Measurements from ENCODE around the gene CLEC3B.
"Not testable (repeated sequence)": the region's sequence is repeated elsewhere in the genome, so short reads cannot be mapped to it uniquely, and the experiment has no call there.

CLEC3B gene

DNA sequence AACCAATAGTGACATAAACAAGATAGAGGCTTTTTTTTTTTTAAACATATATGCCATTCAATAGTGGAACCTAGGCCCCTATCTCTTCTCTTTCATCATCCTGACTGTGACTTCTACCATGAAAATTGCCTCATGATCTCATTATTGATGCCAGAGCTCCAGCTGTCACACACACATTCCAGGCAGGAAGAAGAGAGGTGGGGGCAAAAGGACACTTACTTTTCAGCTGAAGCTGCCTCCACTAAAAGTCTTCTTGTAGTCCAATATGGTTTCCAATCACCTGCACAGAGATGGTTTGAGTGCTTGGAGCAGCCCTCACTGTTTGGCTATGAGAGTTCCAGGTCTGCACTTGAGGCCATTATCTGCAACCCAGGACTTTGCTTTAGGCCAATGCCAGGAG lies 45.0 kb downstream of the CLEC3B start:
- no peaks in the 10 kb centered on the region for H3K36me3 ChIP-seq (ENCODE audit: low read depth)
- no peak for ATAC-seq (ENCODE audit: low read depth)
- no peak overlapping the region for H3K27ac ChIP-seq (ENCODE audit: poor library complexity, severe bottlenecking)
- H3K27me3 ChIP-seq (ENCODE audit: insufficient read depth, poor library complexity, severe bottlenecking): no peaks in the 10 kb centered on the region
- TF ChIP-seq, protein P1, sequence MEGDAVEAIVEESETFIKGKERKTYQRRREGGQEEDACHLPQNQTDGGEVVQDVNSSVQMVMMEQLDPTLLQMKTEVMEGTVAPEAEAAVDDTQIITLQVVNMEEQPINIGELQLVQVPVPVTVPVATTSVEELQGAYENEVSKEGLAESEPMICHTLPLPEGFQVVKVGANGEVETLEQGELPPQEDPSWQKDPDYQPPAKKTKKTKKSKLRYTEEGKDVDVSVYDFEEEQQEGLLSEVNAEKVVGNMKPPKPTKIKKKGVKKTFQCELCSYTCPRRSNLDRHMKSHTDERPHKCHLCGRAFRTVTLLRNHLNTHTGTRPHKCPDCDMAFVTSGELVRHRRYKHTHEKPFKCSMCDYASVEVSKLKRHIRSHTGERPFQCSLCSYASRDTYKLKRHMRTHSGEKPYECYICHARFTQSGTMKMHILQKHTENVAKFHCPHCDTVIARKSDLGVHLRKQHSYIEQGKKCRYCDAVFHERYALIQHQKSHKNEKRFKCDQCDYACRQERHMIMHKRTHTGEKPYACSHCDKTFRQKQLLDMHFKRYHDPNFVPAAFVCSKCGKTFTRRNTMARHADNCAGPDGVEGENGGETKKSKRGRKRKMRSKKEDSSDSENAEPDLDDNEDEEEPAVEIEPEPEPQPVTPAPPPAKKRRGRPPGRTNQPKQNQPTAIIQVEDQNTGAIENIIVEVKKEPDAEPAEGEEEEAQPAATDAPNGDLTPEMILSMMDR (IDR thresholded peaks at IDR 0.05; ENCODE audit: poor library complexity, severe bottlenecking): no peak
- H3K4me3 ChIP-seq (ENCODE audit: severe bottlenecking): no peak overlapping the region
- no peak for DNase-seq (ENCODE audit: low spot score)
- H3K9me3 ChIP-seq (ENCODE audit: severe bottlenecking): no peaks in the 10 kb centered on the region
- no peaks in the 10 kb centered on the region for H3K4me1 ChIP-seq (ENCODE audit: insufficient read depth, poor library complexity, severe bottlenecking)

- H3K4me1 ChIP-seq (ENCODE audit: insufficient read depth, poor library complexity, severe bottlenecking): no peaks in the 10 kb centered on the region
- ATAC-seq (ENCODE audit: low read depth): no peak
Measured at GRCh38 chr3:45075821-45076625, 49.9 kb downstream of the CLEC3B start.

DNA sequence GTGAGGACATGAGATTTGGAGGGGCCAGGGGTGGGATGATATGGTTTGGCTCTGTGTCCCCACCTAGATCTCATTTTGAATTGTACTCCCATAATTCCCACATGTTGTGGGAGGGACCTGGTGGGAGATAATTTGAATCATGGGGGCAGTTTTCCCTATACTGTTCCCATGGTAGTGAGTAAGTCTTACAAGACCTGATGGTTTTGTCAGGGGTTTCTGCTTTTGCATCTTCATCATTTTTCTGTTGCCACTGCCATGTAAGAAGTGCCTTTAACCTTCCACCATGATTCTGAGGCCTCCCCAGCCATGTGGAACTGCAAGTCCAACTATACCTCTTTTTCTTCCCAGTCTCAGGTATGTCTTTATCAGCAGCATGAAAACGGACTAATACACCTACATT lies 52.2 kb downstream of the CLEC3B start:
- not testable (repeated sequence) for H3K4me1 ChIP-seq (ENCODE audit: insufficient read depth, poor library complexity, severe bottlenecking); H3K27ac ChIP-seq (ENCODE audit: poor library complexity, severe bottlenecking); DNase-seq (ENCODE audit: low spot score); H3K4me3 ChIP-seq (ENCODE audit: severe bottlenecking); ATAC-seq (ENCODE audit: low read depth); H3K36me3 ChIP-seq (ENCODE audit: low read depth); H3K9me3 ChIP-seq (ENCODE audit: severe bottlenecking); H3K27me3 ChIP-seq (ENCODE audit: insufficient read depth, poor library complexity, severe bottlenecking)

More at GRCh38 chr3:45075821-45076625, 49.9 kb downstream of the CLEC3B start:
- Histone ChIP-seq H3K4me3 (ENCODE audit: severe bottlenecking) (no peak overlapping the region), H3K27ac (ENCODE audit: poor library complexity, severe bottlenecking) (no peak overlapping the region), H3K9me3 (ENCODE audit: severe bottlenecking) (no peaks in the 10 kb centered on the region), H3K36me3 (ENCODE audit: low read depth) (no peaks in the 10 kb centered on the region), H3K27me3 (ENCODE audit: insufficient read depth, poor library complexity, severe bottlenecking) (no peaks in the 10 kb centered on the region)
- TF ChIP-seq, protein P1 (IDR thresholded peaks at IDR 0.05; ENCODE audit: poor library complexity, severe bottlenecking): no peak
- no peak for DNase-seq (ENCODE audit: low spot score)

GRCh38 chr3:45078910-45079522 lies 52.9 kb downstream of the CLEC3B start:
- no peaks in the 10 kb centered on the region for H3K4me1 ChIP-seq (ENCODE audit: insufficient read depth, poor library complexity, severe bottlenecking)
- TF ChIP-seq, protein P1 (IDR thresholded peaks at IDR 0.05; ENCODE audit: poor library complexity, severe bottlenecking): peak; percentile 28
- H3K27me3 ChIP-seq (ENCODE audit: insufficient read depth, poor library complexity, severe bottlenecking): no peaks in the 10 kb centered on the region
- H3K9me3 ChIP-seq (ENCODE audit: severe bottlenecking): no peaks in the 10 kb centered on the region
- H3K4me3 ChIP-seq (ENCODE audit: severe bottlenecking): no peak overlapping the region
- H3K27ac ChIP-seq (ENCODE audit: poor library complexity, severe bottlenecking): peak overlapping the region; percentile 24
- DNase-seq (ENCODE audit: low spot score) (no peak), ATAC-seq (ENCODE audit: low read depth) (peak; percentile 28; the same call in 2 of the 3 replicates)
- peaks cover 12% of the 10 kb centered on the region for H3K36me3 ChIP-seq (ENCODE audit: low read depth)

- H3K27ac ChIP-seq (ENCODE audit: poor library complexity, severe bottlenecking): peak overlapping the region; percentile 24
- no peaks in the 10 kb centered on the region for H3K9me3 ChIP-seq (ENCODE audit: severe bottlenecking)
- H3K4me1 ChIP-seq (ENCODE audit: insufficient read depth, poor library complexity, severe bottlenecking): no peaks in the 10 kb centered on the region
- H3K36me3 ChIP-seq (ENCODE audit: low read depth): peaks cover 19% of the 10 kb centered on the region
- H3K4me3 ChIP-seq (ENCODE audit: severe bottlenecking): no peak overlapping the region
- no peaks in the 10 kb centered on the region for H3K27me3 ChIP-seq (ENCODE audit: insufficient read depth, poor library complexity, severe bottlenecking)
- TF ChIP-seq, protein P1 (IDR thresholded peaks at IDR 0.05; ENCODE audit: poor library complexity, severe bottlenecking): no peak
- peak; percentile 6; the same call in 1 of the 3 replicates for ATAC-seq (ENCODE audit: low read depth)
- no peak for DNase-seq (ENCODE audit: low spot score)
Measured at GRCh38 chr3:45079715-45080114, 53.6 kb downstream of the CLEC3B start.
